HG03558 (cell line): Measurements from ENCODE around the gene PTER.
A peak's percentile ranks its signal among the peaks of the same experiment; 100 is the strongest.

ENCODE experiments used
- ATAC-seq: cut with Tn5 transposase; IDR thresholded peaks from one replicate; pipeline ENCODE4 v1.9.1; 2021; ENCODE audit warnings: moderate number of reproducible peaks; ENCODE audit not compliant: unreplicated experiment; ENCODE audit errors: extremely low read depth

PTER gene

GRCh38 chr10:16436758-16437539, at the start of gene PTER:
PTER (plus strand) TSS chr10:16437010; CDS start chr10:16484385, 47,375 bp downstream.
- peak; percentile 92 for ATAC-seq

GRCh38 chr10:16392531-16393069, 44.2 kb upstream of the PTER start:
- no peak for ATAC-seq

- no peak for ATAC-seq
These were observed 43.4 kb upstream of the PTER start for GRCh38 chr10:16393271-16393858.

GRCh38 chr10:16401416-16401815, 35.4 kb upstream of the PTER start:
- no peak for ATAC-seq

GRCh38 chr10:16408379-16408778, 28.4 kb upstream of the PTER start:
- ATAC-seq: no peak

GRCh38 chr10:16417341-16417740, 19.5 kb upstream of the PTER start:
- no peak for ATAC-seq

- no peak for ATAC-seq
These were observed 13.2 kb upstream of the PTER start for GRCh38 chr10:16423599-16423998.

GRCh38 chr10:16425449-16425848, 11.4 kb upstream of the PTER start:
- ATAC-seq: no peak

- no peak for ATAC-seq
These were observed 7.3 kb upstream of the PTER start for GRCh38 chr10:16429539-16429938.

- ATAC-seq: no peak
These were observed 448 bp upstream of the PTER start for GRCh38 chr10:16436367-16436757.

GRCh38 chr10:16437540-16437894, 707 bp downstream of the PTER start:
- ATAC-seq: no peak

- ATAC-seq: no peak
These were observed 2.5 kb downstream of the PTER start for GRCh38 chr10:16439295-16439694.

GRCh38 chr10:16440396-16441133, 3.8 kb downstream of the PTER start:
- ATAC-seq: no peak

- no peak for ATAC-seq
These were observed 4.5 kb downstream of the PTER start for GRCh38 chr10:16441173-16441840.

GRCh38 chr10:16442914-16443313, 6.1 kb downstream of the PTER start:
- no peak for ATAC-seq

GRCh38 chr10:16445770-16446469, 9.1 kb downstream of the PTER start:
- no peak for ATAC-seq

GRCh38 chr10:16449454-16449853, 12.6 kb downstream of the PTER start:
- no peak for ATAC-seq

GRCh38 chr10:16458166-16458955, 21.6 kb downstream of the PTER start:
- ATAC-seq: no peak

- no peak for ATAC-seq
These were observed 22.7 kb downstream of the PTER start for GRCh38 chr10:16459423-16459939.
